Measurements from ENCODE around the gene AMZ1.

AMZ1 gene, protein sequence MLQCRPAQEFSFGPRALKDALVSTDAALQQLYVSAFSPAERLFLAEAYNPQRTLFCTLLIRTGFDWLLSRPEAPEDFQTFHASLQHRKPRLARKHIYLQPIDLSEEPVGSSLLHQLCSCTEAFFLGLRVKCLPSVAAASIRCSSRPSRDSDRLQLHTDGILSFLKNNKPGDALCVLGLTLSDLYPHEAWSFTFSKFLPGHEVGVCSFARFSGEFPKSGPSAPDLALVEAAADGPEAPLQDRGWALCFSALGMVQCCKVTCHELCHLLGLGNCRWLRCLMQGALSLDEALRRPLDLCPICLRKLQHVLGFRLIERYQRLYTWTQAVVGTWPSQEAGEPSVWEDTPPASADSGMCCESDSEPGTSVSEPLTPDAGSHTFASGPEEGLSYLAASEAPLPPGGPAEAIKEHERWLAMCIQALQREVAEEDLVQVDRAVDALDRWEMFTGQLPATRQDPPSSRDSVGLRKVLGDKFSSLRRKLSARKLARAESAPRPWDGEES

DNA sequence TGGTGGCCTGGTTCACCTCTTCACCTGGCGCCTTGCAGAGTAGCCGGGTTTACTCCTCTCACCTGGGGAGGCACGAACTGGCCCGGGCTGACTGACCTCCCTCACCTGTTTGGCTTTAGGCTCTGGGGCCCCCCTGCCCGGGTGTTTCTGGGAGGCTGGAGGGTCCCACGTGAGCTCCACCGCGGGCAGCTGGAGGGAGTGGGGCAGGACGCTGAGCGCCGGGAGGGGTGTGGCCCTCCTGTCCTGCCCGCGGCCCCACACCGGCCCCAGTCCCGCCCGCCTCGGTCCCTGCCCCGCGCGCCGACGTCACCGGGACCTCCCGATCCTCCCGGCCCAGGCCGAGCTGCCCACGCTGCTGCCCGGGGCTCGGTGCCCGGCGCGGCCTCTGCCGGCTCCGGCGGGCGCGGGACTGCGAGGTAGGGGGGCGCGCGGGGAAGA lies at the start of gene AMZ1:
TSS of gene AMZ1 (plus strand) at position 322 of the 438 bp plus-strand sequence. CDS start 12,250 bp downstream, outside the sequence.
- DNase-seq (ENCODE audit: low read depth in 2 of 2): no peak

DNA sequence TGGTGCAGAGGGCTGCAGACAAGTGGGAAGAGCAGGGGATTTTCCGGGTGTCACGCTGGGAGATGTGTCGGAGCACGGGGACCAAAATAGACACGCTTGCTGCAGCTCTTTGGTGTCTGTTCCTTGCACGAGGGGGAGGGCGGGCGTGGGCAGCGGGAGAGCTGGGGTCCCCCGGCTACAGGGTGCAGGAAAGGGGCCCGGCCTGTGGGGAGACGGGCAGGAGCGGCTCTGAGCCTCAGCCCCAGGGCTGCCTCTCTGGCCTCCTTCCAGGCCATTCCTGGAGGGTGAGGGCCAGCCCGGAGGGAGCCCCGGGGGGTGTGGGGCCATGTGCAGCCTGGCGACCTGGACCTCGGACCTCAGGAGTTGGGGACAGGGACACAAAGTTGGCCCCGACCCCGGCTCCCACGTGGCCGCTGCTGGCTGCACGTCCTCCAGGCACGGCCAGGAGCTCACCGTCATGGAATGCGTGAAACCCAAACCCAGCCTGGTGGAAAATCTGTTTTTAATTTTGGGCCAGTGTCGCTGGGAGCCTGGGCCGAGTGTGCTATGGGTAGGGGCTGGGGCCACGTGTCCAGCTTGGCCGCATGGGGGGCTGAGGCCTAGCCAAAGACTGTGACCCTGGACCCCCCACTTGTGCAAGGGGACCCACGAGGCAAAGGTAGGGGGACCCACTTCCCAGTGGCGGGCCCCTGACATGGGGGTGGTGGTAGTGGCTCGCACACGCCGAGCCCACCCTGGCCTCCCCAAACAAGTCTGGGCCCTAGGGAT lies 49.6 kb upstream of the AMZ1 start:
- no peak for DNase-seq (ENCODE audit: low read depth in 2 of 2)

DNA sequence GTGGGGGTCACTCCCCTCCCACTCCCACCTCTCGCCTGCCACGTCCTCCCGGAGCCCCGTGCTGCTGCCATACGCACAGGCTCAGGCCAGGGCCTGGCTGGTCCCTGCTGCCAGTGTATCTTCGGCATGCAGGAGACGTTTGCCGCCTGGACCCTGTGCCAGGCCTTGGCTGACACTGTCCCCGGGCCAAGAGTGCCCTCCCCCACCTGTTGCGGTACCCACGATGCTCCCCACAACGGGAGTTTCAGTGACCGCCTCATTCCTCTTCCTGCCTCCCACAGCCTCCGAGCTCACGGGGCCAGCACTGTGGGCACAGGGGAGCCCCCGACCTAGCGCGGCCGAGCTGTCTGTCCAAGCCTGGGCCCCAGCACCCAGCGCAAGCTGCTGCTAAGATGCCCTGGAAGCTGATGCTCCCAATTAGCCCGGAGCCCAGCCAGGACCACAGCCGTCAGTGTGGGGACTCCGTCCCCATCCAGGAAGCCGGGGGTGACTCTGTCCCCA lies 48.8 kb upstream of the AMZ1 start:
- DNase-seq (ENCODE audit: low read depth in 2 of 2): no peak

DNA sequence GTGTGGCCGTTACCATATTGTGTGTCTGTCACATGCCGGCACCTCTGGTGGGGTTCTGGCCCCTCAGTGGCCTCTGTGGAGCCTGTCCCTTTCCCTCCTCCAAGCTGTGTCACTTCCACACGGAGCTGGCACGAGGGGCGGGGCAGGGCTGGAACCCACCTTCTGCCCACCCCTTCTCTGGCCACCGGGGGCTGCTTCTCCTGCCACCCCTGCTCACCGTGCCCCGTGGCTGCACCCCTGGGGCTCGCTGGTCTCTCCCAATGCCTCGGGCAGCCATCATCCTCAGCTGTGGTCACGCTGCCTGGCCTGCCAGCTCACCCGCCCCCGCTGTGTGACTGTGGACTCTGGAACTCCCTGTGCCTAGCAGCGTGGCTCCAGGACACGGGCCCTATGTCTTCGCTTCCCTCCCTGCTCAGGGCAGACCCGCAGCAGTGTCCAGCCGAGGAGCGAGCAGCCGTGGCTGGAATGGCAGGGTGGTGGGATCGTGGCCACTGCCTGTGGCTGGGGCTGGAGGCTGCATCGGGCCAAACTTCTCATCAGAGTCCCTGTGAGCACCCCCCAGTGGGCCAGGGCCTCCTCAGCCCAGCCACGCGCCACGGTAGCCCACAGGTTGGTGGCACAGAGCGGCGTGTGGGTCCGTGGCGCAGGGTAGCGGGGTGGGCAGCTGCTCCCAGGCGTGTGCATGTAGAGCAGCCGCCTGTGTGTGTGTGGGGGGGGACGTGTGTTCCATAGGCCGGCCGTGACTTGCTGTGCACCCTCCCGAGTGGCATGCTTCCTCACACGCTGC lies 48.1 kb upstream of the AMZ1 start:
- no peak for DNase-seq (ENCODE audit: low read depth in 2 of 2)

DNA sequence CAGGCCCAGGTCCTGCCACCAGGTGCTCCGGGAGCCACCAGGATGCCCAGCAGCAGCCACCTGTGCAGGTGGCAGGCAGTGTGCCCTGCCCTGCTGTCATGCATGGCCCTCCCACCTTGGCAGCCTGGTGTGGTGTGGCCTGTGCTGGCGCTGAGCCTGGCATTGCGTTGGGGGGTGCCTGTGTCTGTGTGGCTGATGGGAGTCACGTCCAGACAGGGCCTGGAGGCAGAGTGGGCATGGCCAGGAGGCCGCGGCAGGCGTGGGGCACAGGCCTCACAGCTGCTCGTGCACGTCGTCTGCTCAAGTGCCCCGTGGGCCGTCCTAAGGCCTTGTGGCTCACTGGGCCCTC lies 47.5 kb upstream of the AMZ1 start:
- no peak for DNase-seq (ENCODE audit: low read depth in 2 of 2)

DNA sequence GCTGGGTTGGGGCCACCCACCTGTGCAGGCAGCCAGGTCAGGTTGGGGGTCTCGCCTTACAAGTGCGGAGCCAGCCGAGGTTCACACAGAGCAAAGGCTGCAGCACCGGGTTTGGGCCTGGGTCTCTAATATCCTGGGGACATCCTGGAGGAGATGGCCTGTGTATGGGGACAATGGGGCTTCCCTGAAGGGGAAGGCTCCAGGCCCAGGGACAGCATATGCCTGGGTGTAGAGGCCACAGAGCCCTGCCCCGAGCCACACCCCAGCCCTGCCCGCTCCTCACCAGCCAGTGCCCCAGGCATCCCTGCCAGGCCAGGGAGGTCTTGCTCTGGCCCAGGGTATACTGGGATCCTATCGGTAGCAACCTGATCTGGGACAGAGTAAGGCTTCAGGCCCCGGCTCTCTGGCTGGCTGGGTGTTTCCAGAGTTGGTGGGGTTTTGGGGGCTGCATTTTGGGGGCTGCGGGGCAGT lies 47.1 kb upstream of the AMZ1 start:
- no peak for DNase-seq (ENCODE audit: low read depth in 2 of 2)

DNA sequence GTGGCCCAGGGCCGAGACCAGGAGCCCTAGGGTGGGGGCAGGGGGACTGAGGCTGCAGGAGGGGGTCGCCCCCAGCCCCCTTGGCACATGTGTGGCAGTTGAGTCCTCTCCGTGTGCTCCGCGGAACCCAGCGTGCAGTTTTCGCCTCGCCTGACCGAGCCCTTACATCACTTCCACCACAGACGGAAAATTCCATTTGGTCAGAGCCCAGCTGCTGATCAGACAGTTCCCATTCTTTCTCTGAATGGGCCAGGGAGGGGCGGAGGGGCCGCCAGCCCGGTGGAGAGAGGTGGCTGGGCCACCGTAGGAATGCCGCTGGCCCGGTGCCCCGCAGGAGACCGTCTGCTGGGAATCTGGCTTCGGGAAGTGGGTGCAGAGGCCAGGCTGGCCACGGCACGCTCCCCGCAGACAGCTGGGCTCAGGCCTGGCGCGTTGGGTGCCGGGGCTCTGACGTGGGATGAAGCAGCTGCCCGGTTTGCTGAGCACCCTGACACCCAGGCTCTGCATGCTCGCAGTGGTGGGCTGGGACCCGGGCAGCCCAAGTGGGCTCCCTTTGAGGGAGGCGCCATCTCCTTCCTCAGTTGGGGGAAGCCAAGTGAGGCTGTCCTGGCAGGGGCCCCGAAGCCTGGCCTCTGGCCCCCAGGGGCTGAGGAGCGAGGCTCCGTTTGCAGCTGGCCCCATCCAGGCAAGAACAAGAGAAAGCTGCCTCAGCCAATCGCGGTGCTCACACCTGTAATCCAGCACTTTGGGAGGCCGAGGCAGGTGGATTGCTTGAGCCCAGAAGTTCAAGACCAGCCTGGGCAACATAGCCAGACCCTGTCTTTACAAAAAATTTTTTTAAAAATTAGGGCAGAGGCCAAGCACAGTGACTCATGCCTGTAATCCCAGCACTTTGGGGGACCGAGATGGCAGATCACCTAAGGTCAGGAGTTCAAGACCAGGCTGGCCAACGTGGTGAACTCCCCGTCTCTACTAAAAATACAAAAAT lies 46.3 kb upstream of the AMZ1 start:
- no peak for DNase-seq (ENCODE audit: low read depth in 2 of 2)

DNA sequence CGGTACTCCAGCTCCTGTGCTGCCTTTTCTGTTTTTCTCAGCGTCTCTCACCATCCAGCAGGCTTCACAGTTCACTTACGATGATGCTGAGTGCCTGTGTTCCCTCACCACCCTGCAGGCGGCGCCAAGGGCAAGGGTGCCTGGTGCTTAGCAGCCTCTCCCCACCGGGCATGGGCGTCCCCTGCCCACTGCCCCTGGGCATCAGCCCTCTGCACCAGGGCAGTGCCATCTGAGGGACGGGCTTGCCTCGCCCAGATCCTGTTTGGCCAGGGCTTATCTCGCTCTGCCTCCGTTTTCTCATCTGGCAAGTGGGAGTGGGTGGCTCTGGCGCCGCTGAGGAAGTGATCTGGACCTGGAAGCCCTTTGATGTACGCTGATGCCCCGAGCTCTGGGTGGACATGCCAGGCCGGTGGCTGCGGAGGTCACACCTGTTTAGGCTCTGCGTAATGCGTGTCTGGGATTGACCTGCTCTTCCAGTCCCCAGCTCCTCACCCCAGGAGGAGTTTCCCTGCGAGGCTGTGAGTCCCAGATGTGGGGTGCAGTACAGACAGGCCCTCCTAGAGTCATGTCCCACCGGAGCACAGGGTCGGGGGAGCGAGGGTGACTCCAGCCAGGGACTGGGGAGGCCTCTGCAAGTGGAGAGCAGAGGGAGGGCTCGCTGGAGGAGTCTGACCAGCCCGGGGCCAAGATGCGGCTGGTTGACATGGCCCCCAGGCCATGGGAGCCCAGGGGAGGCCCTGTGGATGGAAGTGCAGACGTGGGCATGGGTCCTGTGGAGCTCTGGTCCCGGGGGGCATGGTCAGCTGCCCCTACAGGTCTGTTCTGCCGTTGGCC lies 44.4 kb upstream of the AMZ1 start:
- no peak for DNase-seq (ENCODE audit: low read depth in 2 of 2)

DNA sequence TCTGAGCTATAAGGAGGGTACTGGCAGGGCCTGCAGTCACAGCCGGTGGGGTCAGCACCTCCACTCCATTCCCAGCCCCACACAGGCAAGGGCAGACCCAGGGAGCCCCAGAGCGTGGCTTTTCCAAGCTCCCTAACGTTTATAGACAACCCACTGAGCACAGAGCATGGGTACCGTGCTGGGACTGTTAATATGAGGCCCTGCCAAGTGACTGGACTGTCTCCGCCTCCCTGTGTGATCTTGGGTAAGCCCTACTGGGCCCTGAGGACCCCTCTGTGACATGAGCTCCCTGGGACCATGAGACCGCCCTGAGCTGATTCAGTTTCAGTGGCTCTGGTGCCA lies 43.8 kb upstream of the AMZ1 start:
- DNase-seq (ENCODE audit: low read depth in 2 of 2): no peak

DNA sequence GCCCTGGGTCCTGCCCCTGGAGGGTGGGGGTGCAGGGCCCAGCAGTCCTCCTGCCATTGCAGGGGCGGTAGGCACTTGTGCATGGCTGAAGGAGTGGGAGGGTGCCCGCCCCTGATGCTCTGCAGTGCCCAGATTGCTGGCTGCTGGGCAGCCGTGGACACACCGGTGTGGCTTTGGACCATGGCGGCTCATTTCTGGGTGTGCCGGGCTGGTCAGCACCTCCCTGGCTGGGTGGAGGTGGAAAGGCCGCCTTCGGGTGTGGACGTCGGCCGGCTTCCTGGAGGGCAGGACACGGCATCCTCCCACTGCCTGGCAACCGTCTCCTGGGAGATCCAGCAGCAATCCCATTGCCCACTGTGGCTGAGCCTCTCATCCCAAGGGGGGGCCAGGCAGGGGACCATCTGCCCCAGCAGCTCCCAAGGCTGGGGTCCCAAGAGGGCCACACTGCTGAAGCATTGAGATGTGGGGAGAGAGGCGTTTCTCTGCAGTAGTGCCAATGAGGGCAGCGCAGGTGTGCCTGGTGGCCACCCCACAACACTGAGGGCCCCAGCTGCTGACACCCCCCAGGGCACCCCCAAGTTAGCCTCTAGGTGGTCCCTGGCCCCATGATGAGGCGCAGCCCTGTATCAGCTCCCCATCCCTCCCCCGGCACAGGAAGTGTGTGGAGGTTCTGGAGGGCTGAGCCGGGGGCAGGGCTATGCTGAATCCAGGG lies 43.3 kb upstream of the AMZ1 start:
- no peak for DNase-seq (ENCODE audit: low read depth in 2 of 2)

DNA sequence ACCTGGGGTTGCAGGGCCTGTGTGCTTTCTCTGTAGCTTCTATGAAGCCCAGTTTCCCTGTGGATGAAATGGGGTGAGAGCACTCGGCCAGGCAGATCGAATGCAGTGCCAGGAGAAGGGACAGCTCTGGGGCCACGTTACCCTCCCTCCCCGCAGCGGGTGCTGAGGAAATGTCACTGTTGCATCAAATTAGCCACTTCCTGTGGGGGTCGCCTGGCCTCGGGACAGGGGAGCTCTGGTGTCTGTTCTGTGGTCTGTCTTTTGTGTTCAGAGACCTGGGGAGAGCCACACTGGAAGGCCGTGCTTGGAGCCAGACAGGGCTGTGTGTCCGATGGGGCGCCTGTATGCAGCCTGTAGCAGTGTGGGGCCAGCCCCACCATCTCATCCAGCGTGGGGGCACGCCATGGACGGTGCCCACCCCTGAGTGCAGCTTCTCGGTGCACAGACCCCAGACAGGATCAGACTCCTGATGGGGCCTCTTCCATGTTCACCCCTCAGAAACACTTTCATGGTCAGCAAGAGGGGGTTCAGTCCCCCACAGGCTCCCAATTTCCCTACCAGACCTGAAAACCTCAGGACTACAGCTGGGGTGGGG lies 42.6 kb upstream of the AMZ1 start:
- no peak for DNase-seq (ENCODE audit: low read depth in 2 of 2)

DNA sequence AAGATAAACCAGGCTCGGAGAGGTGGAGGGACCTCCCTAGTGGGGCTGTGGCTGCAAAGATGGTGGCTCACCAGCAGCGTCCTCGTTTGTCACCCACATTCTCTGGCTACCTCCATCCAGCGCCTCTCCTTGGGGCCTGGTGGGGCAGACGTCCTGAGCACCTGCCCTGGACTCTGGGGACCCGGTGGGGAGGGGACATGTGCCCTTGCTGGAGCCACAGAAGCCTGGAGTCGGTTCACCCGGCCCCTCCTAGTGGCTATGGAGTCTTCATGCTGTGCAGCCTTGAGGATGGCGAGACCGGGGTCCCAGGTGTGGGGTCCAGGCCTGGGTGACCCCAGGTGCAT lies 41.7 kb upstream of the AMZ1 start:
- no peak for DNase-seq (ENCODE audit: low read depth in 2 of 2)

DNA sequence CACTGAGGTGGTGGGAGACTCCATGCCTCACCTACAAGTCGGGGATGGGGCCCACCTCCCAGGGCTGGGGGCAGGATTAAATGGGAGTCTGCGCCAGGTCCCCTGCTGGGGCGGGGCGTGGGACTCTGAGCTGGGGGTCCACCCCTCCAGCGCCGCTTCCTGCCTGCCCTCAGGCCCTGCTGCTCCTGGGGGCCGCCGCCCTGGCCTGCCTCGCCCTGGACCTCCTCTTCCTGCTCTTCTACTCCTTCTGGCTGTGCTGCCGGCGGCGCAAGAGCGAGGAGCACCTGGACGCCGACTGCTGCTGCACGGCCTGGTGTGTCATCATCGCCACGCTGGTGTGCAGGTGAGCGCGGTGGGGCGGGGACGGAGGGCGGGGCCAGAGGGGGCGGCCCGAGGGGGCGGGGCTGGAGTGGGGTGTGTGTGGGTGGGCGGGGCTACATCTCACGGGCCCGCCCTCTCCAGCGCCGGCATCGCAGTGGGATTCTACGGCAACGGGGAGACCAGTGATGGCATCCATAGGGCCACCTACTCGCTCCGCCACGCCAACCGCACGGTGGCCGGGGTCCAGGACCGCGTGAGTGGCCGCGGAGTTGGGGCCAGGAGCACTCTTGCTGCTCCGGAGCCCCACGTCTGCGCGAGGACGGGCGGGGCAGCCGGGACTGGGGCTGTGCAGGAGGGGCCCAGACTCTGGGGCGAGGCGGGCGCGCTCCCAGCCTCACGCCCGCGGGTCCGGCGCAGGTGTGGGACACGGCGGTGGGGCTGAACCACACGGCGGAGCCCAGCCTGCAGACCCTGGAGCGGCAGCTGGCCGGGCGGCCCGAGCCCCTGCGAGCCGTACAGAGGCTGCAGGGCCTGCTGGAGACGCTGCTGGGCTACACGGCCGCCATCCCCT lies 41.1 kb upstream of the AMZ1 start:
- no peak for DNase-seq (ENCODE audit: low read depth in 2 of 2)

DNA sequence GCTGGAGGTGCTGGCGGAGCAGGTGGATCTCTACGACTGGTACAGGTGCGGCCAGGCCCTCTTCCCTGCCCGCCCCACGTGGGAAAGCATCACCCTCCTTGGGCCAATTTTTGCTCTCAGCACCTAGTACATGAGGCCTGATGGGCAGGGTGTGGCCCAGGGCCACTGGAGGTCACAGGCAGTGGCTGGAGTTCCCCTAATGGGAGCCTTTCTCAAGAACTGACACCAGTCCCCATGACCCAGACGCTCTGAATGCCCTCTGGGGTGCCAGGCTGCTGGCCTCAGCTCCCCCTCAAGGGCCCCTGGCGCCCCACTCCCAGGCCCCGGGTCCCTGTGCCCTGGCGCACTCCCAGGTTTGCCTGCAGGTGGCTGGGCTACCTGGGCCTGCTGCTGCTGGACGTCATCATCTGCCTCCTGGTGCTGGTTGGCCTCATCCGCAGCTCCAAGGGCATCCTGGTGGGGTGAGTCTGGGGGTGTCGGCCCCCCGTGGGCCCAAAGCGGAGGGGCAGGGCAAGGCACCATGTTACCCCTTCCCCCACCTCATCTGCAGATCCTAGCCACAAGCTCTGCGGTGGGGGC lies 40.3 kb upstream of the AMZ1 start:
- no peak for DNase-seq (ENCODE audit: low read depth in 2 of 2)

DNA sequence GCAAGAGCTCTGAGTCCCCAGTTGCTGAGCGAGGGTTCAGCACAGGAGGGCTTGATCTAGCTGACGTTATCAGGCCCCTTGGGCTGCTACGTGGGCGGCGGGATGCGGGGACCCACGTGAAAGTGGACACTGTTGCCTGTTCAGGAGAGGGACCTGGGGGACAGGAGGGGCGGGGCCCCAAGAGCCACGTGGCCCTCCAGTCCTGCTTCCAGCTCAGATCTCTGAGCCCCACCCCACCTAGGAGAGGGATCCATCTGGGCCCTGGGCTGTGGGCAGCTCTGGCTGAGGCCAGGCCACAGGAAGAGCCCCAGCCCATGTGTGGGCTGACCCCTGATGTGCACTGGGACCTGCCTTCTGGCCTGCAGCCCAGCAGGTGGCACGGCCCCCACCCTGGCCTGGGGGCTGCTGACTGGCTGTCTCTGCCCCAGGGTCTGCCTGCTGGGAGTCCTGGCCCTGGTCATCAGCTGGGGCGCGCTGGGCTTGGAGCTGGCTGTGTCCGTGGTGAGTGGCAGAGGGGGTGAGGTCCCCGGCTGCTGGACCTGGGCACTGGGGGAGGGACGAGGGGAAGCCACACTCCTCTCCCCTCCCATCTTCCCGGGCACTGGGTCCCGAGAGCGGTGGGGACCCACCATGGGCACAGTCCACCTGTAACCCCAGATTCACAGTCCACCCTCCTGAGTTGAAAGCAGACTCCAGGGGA lies 38.7 kb upstream of the AMZ1 start:
- no peak for DNase-seq (ENCODE audit: low read depth in 2 of 2)

DNA sequence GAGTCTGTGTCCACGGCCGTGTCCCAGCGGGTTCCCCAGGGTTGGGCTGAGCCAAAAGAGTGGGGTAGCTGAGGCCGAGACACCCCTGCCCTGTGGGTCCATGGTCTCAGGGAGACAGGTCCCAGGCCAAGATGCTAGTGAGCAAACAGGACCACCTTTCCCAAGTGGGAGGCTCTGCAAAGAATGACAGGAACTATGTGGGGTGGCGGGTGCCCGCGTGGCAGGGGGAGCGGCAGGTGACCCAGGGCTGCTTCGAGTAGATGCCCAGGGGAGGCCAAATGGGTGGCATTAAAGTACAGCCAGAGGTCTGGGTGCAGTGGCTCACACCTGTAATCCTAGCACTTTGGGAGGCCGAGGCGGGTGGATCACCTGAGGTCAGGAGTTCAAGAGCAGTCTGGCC lies 38.0 kb upstream of the AMZ1 start:
- no peak for DNase-seq (ENCODE audit: low read depth in 2 of 2)

DNA sequence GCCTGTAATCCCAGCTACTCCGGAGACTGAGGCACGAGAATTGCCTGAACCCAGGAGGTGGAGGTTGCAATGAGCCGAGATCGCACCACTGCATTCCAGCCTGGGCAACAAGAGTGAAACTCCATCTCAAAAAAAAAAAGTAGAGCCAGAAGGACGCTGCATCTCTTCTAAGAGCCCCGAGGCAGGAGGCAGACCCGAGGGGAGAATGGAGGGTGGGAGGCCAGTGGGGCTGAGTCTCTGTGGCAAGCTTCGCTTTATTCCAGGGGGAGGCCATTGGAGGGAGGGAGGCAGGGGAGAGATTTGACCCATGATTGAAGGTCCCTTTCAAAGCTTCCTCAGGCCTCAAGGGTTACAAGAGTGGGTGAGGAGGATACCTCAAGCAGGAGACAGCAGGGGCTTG lies 37.6 kb upstream of the AMZ1 start:
- DNase-seq (ENCODE audit: low read depth in 2 of 2): no peak
